PFSK-1 (cell line): ENCODE measurements around the gene FKBP1A.

ENCODE experiments used
- FOXP2 ChIP-seq: optimal IDR thresholded peaks from 2 replicates; pipeline ENCODE3; 2011; ENCODE audit warnings: borderline replicate concordance, control low read depth, inconsistent platforms; ENCODE audit not compliant: insufficient read depth; ENCODE audit errors: extremely low read length, extremely low read depth
- POLR2AphosphoS5 ChIP-seq: IDR thresholded peaks from 2 replicates; pipeline ENCODE4 v1.6.1; 2012; ENCODE audit warnings: low read depth, mild to moderate bottlenecking, control low read depth, low read length, moderate library complexity
- REST ChIP-seq, 2 experiments: IDR thresholded peaks; 2 replicates each; pipeline versions ENCODE4 v1.6.1 to v1.8.0; 2011 to 2012; ENCODE audit warnings: low read depth in 2 of 2, low read length in 2 of 2, control low read depth in 1 of 2, inconsistent platforms in 1 of 2, mild to moderate bottlenecking in 1 of 2, moderate library complexity in 1 of 2; ENCODE audit not compliant: insufficient read depth in 1 of 2
- SIN3A ChIP-seq: IDR thresholded peaks from 2 replicates; pipeline ENCODE4 v1.6.1; 2012; ENCODE audit warnings: mild to moderate bottlenecking, low read length, moderate library complexity, borderline replicate concordance; ENCODE audit not compliant: insufficient read depth
- TAF1 ChIP-seq: IDR thresholded peaks from 2 replicates; pipeline ENCODE4 v1.6.1; 2012; ENCODE audit warnings: low read length, control low read depth, borderline replicate concordance; ENCODE audit not compliant: insufficient read depth

- no peak for TF ChIP-seq REST (IDR thresholded peaks at IDR 0.05; ENCODE audit: insufficient read depth in 1 of 2, low read depth in 2 of 2, low read length in 2 of 2)
- no peak for TF ChIP-seq POLR2AphosphoS5
- no peak for TF ChIP-seq SIN3A
- no peak for TF ChIP-seq TAF1
- no peak for TF ChIP-seq FOXP2
Measured at GRCh38 chr20:1389703-1390580, 2.9 kb downstream of the FKBP1A start.
